IPS-15b (cell line): ENCODE data around the gene CABP7.

Source experiments
- H3K27me3 ChIP-seq: one replicate; pipeline ENCODE4 v1.6.1; 2013; ENCODE audit warnings: low read length; ENCODE audit not compliant: control insufficient read depth, insufficient read depth
- H3K36me3 ChIP-seq: one replicate; pipeline ENCODE4 v1.6.1; 2013; ENCODE audit warnings: low read length; ENCODE audit not compliant: control insufficient read depth, insufficient read depth
- H3K4me1 ChIP-seq: one replicate; pipeline ENCODE4 v1.6.1; 2013; ENCODE audit warnings: mild to moderate bottlenecking, low read length; ENCODE audit not compliant: control insufficient read depth, insufficient read depth
- H3K4me3 ChIP-seq: one replicate; pipeline ENCODE4 v1.5.1; 2013; ENCODE audit warnings: low read depth, low read length
- H3K9ac ChIP-seq: one replicate; pipeline ENCODE4 v1.6.1; 2013; ENCODE audit warnings: low read depth, mild to moderate bottlenecking, low read length
- H3K9me3 ChIP-seq: one replicate; pipeline ENCODE4 v1.6.1; 2013; ENCODE audit warnings: mild to moderate bottlenecking, low read length; ENCODE audit not compliant: control insufficient read depth, insufficient read depth

The CABP7 gene

DNA sequence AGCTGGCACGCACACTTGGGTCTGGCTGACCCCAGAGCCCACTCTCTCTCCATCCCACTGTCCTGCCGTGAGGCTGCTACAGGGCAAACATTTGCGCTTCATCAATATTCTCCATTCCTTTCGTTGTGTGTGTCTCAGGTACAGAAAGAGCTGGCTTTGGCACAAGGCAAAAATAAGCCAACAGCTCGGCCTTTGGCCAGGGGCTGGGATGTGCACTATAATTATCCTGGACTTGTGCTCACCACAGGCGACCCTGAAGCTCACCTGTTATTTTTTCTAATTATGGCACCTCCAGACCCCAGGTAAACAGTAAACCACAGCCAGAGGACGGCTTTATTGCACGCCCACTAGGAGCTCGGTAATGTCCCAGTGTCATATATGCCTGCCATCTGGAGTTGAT is 36.1 kb downstream of the CABP7 start:
- H3K4me3 ChIP-seq, result no peak overlapping the region
- H3K27me3 ChIP-seq, result no peaks in the 10 kb centered on the region
- H3K4me1 ChIP-seq, result no peaks in the 10 kb centered on the region
- H3K9me3 ChIP-seq, result no peaks in the 10 kb centered on the region
- no peak overlapping the region for H3K9ac ChIP-seq
- no peaks in the 10 kb centered on the region for H3K36me3 ChIP-seq

DNA sequence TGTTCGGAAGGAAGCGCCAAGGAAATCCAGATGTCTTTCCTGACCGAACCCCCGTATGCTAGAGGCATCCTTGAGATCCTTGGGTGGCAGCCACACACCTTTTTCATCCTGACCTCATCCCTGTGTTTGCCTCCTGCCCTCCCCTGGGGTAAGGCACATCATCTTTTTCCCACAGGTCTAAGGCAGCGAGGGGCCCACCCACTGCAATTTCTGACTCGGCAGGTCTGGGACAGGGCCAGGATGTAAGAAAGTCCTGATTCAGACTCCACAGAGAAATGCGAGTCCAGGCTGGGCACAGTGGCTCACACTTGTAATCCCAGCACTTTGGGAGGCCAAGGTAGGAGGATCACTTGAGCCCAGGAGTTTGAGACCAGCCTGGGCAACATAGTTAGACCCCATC is 36.5 kb downstream of the CABP7 start:
- Histone ChIP-seq H3K9ac (no peak overlapping the region), H3K9me3 (no peaks in the 10 kb centered on the region)

DNA sequence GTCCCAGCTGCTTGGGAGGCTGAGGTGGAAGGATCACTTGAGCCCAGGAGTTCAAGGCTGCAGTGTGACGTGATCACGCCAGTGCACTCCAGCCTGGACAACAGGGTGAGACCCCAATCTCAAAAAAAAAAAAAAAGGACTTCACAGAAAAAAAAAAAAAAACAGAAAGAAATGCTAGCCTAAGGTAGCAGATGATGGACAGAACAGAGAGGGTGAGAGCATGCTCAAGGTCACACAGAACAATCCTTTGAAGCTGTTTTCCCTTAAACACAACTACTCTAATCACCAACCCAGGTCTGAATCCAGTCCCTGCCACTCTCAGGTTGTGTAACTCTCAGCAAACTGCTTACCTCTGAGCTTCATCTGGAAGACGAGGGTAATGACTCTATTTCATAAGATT is 37.3 kb downstream of the CABP7 start:
- no peak overlapping the region for H3K4me3 ChIP-seq
- H3K36me3 ChIP-seq, result no peaks in the 10 kb centered on the region
- no peak overlapping the region for H3K9ac ChIP-seq
- H3K9me3 ChIP-seq, result no peaks in the 10 kb centered on the region
- H3K27me3 ChIP-seq, result no peaks in the 10 kb centered on the region
- H3K4me1 ChIP-seq, result no peaks in the 10 kb centered on the region

More for the DNA sequence above, 36.5 kb downstream of the CABP7 start:
- H3K36me3 ChIP-seq, result no peaks in the 10 kb centered on the region
- H3K27me3 ChIP-seq, result no peaks in the 10 kb centered on the region
- H3K4me1 ChIP-seq, result no peaks in the 10 kb centered on the region
- no peak overlapping the region for H3K4me3 ChIP-seq

DNA sequence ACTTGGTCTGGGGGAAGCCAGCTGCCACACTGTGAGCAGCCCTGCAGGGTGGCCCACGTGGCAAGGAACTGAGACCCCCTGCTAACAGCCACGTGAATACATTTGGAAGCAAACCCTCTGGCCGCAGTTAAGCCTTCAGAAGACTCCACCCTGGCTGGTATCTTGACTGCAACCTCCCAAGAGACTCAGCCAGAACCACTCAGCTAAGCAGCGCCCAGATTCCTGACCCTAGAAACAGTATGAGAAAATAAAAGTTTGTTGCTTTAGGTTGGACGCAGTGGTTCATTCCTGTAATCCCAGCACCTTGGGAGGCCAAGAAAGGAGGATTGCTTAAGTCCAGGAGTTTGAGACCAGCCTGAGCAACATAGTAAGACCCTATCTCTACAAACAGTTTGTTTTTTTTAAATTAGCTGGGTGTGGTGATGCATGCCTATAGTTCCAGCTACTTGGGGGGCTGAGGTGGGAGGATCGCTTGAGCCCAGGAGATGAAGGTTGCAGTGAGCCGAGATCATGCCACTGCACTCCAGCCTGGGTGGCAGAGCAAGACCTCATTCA is 38.3 kb downstream of the CABP7 start:
- Histone ChIP-seq H3K9ac (no peak overlapping the region), H3K27me3 (no peaks in the 10 kb centered on the region), H3K4me3 (no peak overlapping the region), H3K4me1 (no peaks in the 10 kb centered on the region), H3K9me3 (no peaks in the 10 kb centered on the region), H3K36me3 (no peaks in the 10 kb centered on the region)

DNA sequence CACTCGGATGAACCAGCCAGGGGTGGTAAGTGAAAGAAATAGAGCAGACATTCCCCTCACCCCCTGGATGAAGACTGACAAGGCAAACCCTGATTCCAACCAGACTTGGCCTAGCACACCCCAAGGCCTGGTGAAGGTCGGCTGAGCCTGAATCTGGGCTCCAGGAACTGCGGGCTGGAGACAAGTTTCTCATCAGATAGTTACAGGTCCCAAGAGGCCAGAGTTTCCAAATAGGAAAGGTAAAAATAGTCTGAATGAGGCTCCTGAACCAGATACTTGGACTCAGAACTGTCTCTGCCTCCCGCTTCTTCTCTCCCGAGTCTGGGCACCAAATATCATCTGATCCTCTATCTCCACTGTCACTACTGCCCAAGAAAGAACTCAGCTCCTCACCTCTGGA is 39.2 kb downstream of the CABP7 start:
- H3K4me1 ChIP-seq, result no peaks in the 10 kb centered on the region
- H3K27me3 ChIP-seq, result no peaks in the 10 kb centered on the region
- no peaks in the 10 kb centered on the region for H3K36me3 ChIP-seq
- no peak overlapping the region for H3K4me3 ChIP-seq
- no peak overlapping the region for H3K9ac ChIP-seq
- no peaks in the 10 kb centered on the region for H3K9me3 ChIP-seq

DNA sequence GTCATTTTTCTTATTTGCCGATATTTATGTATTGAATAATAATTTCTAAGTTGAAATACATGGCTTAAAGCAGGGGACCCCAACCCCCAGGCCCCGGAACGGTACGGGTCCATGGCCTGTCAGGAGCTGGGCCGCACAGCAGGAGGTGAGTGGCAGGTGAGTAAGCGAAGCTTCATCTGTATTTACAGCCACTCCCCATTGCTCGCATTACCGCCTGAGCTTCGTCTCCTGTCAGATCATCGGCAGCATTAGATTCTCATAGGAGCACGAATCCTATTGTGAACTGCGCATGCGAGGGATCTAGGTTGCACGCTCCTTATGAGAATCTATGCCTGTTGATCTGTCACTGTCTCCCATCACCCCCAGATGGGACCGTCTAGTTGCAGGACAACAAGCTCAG is 42.5 kb downstream of the CABP7 start:
- Histone ChIP-seq H3K4me3 (no peak overlapping the region), H3K36me3 (no peaks in the 10 kb centered on the region), H3K27me3 (no peaks in the 10 kb centered on the region), H3K9me3 (no peaks in the 10 kb centered on the region), H3K9ac (no peak overlapping the region), H3K4me1 (no peaks in the 10 kb centered on the region)

DNA sequence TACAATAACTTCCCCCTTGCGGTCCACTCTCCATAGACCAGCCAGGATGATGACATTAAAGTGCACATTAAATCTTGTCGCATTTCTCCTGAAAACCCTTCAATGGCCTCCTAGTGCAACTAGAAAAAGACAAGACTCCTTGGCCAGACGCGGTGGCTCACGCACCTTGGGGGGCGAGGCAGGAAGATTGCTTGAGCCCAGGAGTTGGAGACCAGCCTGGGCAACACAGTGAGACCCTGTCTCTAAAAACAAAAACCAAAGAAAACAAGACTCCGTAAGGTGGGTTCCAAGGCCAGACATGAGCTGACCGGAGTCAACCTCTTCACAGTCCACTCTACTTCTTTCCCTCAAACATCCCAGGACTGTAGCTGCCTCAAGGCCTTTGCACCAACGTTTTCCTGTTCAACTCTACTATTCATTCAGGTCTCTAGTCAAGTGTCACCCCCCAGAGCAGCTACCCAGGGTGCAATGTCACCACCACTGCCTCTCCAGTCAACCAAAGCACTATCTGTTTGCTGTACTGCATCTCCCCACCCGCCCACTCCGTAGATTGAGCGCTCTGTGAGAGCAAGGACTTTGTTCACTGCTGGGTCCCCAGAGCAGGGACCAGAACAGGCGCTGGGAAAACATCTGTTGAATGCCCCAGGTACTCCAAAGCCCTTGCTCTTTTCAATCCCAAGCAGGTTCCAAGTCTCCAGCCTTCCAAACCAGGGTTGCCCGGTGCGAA is 46.3 kb downstream of the CABP7 start:
- Histone ChIP-seq H3K36me3 (peaks cover 6% of the 10 kb centered on the region), H3K9me3 (no peaks in the 10 kb centered on the region), H3K9ac (peak overlapping the region; percentile 97), H3K4me1 (no peaks in the 10 kb centered on the region), H3K27me3 (no peaks in the 10 kb centered on the region), H3K4me3 (peak overlapping the region; percentile 99)

DNA sequence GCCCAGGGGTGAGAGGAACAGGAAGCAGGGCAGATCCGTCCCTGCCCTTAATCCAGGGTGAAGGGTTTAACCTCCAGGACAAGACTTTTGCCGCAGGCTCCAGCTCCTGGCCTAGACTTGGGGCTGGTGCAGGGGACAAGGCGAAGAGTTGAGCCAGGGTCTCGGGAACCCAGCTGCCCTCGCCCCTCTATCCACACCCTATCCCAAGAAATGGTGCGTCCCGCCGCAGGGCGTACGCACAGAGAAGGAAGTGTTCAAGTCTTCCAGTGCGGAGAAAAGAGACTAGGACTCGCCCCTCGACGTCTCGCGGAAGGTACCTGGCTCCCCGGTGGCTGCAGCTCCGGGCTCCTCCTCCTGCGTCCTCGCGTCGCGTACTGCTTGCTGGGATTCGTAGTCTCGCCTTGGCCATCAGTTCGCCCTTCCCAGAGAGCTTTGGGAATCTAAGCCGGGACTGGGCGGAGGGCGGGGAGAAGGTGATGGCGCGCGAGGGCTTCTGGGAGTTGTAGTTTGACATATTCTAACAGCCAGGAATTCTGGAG is 46.9 kb downstream of the CABP7 start, which contains the start of gene ZMAT5:
Gene ZMAT5 (minus strand): TSS at position 376 of the 539 bp plus-strand sequence. CDS start 18,463 bp downstream, outside the sequence.
- peak within 1 kb of the TSS; percentile 99 for H3K4me3 ChIP-seq
- no peaks in the 10 kb centered on the region for H3K4me1 ChIP-seq
- H3K27me3 ChIP-seq, result no peaks in the 10 kb centered on the region
- peak within 1 kb of the TSS; percentile 97 for H3K9ac ChIP-seq
- H3K36me3 ChIP-seq, result peaks cover 6% of the 10 kb centered on the region
- H3K9me3 ChIP-seq, result no peaks in the 10 kb centered on the region

DNA sequence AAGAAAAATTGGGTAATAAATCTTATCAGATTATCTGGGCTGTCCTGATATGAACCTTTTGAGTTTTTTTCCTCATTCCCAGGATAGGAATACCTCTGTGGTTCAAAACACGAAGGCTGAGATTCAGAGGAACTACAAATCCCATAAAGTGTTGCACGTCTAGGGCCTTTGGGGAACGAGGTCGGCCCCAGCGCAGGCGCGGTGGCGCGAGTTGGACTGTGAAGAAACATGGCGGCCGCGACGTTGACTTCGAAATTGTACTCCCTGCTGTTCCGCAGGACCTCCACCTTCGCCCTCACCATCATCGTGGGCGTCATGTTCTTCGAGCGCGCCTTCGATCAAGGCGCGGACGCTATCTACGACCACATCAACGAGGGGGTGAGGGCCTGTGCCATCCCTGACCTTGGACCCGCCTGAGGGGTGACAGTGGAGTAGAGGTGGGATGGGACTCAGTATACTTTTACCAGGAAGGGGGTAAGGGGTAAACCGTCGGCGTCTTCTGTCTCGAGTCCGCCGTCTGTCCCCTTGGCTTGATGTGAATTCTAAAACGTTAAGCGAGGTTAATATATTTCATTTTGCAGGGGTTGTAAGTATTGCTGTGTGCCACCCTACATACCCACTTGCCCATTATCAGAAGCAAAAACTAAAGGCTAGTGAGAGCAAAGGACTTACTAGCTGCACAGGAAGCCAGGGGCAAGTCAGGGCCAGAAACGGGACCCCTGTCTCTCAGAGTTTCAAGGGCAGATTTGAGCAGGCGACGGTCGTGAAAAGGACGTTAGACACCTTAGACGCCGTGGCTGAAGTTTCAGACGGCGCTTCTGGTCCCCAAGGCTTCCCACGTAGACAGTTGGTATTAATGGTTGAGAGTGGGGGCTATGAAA is 47.6 kb downstream of the CABP7 start, which contains the start of gene UQCR10:
Gene UQCR10 (plus strand): TSS at position 199 of the 881 bp plus-strand sequence. CDS start 30 bp downstream, at position 229.
- no peaks in the 10 kb centered on the region for H3K27me3 ChIP-seq
- peak within 1 kb of the TSS; percentile 97 for H3K9ac ChIP-seq
- no peaks in the 10 kb centered on the region for H3K4me1 ChIP-seq
- H3K9me3 ChIP-seq, result no peaks in the 10 kb centered on the region
- peaks cover 6% of the 10 kb centered on the region for H3K36me3 ChIP-seq
- peak within 1 kb of the TSS; percentile 99 for H3K4me3 ChIP-seq

DNA sequence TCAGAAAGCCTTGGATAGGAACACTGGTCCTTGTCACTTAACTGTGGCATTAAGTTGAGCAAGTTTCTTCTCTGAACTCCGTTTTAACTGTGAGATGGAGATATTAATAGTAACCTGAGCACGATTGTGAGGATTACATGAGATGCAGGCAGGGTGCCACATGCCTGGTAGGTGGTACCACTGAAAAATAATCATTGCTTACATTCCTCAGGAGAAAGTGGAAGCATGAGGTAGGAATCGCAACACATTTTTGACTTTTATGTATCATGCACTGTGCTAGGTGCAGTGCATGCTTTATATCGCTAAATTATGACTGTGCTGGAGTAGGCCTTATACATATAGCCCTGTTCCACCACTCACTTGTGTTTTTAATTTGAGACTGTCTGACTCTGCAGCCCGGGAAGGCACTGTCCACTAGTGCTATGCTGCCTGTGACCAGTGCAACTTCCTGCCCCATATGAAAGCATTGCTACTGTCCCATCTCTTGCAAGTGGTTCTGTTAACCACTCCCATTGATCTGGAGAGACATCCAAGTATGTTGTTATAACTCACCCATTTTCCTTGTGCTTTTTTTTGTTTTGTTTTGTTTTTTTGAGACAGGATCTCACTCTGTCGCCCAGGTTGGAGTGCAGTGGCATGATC is 48.4 kb downstream of the CABP7 start:
- peak overlapping the region; percentile 80 for H3K9ac ChIP-seq
- H3K27me3 ChIP-seq, result no peaks in the 10 kb centered on the region
- H3K9me3 ChIP-seq, result no peaks in the 10 kb centered on the region
- peak overlapping the region; percentile 99 for H3K4me3 ChIP-seq
- peaks cover 6% of the 10 kb centered on the region for H3K36me3 ChIP-seq
- H3K4me1 ChIP-seq, result no peaks in the 10 kb centered on the region

DNA sequence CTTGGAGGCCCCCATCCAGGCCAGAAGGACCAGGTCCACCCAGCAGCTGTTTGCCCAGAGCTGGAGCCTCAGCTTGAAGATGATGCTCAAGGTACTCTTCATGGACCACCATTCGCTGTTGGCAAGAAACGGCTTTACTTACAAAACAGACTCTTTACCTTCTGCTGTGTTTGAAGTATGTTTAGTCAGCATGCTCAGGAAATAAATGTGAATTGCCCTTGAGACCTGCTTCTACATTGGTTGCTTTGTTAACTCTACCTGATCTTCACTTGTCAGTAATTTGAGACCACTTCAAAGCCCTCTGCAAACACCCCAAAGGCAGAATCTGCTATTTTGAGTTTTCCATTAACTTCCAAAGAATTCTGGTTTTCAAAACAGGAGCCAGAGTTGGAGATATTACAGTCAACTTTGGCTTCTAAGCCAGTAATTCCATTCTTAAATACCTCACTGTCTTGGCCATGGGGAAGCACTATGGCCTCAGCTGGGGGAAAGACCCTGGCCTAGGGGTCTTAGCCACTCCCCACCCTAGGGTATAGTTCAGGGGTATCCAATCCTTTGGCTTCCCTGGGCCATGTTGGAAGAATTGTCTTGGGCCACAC is 50.0 kb downstream of the CABP7 start:
- H3K27me3 ChIP-seq, result no peaks in the 10 kb centered on the region

More for the DNA sequence above, 50.0 kb downstream of the CABP7 start:
- Histone ChIP-seq H3K36me3 (peaks cover 6% of the 10 kb centered on the region), H3K9me3 (no peaks in the 10 kb centered on the region), H3K4me3 (no peak overlapping the region), H3K4me1 (no peaks in the 10 kb centered on the region), H3K9ac (no peak overlapping the region)
